SH-SY5Y (cell line): ENCODE data around the gene MFAP3.

Source experiments
- GATA2 ChIP-seq: IDR thresholded peaks from 2 replicates; pipeline ENCODE4 v1.6.1; 2011; ENCODE audit warnings: mild to moderate bottlenecking, low read depth, low read length
- GATA3 ChIP-seq: IDR thresholded peaks from 2 replicates; pipeline ENCODE4 v1.6.1; 2011; ENCODE audit warnings: low read depth, mild to moderate bottlenecking, low read length, moderate library complexity

The MFAP3 gene

DNA sequence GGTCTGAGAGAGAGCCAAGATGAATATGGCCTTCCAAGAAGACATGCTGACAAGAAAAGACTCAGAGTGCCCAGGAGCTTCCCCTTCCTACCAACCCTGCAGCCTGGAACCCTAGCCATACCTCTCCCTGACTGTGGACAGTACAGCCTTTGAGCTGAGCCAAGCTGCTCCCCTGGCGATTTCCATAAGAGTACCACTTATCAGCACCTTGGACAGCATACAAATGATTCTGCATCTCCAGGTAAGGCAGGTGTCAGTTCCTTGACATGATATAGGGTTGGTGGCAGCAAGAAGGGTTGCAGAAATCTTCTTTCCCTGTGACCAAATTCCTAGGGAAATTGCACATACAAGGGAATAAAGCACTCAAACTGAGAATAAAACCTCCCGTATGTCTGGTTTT, 58.3 kb downstream of the MFAP3 start:
- no peak for TF ChIP-seq GATA2
- no peak for TF ChIP-seq GATA3

DNA sequence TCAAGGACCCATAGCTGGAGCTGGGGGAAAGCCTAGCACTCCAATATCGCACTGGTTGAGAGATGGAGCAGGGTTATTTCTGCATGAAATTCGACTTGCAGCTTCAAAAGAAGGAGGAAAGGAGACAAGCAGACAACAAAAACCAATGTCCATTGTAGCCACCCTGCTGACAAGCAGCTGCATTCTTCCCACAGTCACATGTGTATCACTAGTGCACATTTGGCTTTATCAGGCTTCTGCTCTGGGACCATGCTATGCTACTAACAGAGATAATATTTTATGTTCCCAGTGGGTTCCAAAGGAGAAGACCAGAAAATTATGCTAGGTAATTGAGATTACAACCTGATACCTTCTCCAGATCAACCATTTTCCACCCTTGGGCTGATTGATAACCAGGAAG, 59.7 kb downstream of the MFAP3 start:
- no peak for TF ChIP-seq GATA2

DNA sequence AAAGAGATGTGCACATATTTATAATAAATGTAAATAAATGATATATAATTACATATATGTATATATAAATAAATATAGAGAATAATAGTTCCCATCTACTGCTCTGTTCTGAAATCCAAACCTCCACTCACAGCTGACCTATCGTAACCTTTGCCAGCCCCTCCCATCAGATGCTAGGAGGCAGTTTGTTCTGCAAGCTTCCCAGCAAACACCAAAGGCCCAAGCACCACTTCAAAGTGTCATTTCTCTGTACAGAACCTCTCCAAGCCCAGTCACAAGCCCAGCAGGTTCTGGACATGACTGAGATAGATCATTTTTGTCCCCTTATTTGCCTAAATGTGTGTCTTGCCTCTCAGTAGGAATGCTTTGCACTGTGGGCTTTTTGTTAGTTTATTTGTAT, 62.4 kb downstream of the MFAP3 start:
- no peak for TF ChIP-seq GATA2

DNA sequence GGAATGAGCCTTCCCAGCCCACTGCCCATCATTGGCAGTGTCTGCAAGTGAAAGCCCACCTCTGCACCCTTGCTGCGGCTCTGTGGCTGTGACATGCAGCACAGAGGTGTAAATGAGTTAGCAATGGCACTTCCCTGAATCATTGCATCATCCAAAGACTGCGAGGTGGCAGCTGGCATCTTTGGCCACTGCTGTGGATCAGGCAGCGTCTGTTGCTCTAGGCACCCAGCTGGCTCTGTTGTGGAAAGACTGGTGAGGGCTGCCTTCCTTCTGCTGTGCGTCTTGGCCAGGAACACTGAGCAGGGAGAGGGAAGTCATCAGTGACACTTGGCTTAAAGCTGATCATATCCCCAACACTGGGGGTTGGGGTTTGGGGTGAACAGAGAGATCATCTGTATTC, 64.5 kb downstream of the MFAP3 start:
- TF ChIP-seq GATA3 (no peak), GATA2 (no peak)
